ENCODE measurements around the gene TSPAN14. TPM values are rescaled to one million over a fixed set of nuclear protein-coding genes. Genes with fewer than 3 reads are reported as not detected.

The TSPAN14 gene
- total RNA-seq, 1 experiment from 2014 or later, result 46.9 TPM

DNA sequence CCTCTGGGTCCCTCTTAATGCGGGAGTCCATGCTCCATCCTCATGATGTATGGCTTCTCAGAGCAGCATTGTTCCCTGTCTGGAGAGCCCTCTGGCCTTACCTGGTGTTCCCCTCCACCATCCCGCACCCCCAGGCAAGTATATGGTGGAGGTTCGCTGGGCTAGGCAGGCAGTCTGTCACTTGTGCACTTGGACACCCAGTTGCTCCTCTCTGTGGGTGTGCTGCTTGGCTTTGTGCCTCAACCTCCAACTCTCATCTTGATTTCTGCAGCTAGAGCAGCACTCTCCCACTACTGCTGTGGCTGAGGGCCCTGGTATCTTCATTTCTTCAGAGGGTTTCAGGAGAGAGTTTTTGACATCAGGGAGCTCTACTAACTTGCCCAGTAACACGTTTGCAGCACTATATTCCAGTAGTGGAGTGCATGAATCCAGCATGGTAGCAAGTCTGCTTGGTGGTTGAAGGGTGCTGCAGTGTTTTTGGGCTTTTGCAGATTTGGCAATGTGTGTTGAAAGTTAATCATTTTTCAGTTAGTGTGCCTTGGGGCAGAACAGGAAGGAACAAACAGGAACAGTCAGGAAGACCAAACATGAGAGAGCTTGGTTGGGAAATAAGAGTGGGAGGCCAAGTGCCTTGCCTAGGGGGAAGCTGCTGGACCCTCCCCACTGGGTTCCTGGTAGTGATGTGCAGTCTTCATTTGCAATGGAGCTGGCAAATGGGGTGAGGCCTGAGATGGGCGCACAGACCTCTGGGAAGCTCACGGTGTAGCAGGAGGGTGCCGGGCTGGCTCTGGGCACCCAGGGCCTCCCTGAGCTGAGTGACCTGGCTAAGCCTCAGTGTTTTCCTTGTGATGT lies 37.4 kb downstream of the TSPAN14 start:
- TF ChIP-seq, protein P1, sequence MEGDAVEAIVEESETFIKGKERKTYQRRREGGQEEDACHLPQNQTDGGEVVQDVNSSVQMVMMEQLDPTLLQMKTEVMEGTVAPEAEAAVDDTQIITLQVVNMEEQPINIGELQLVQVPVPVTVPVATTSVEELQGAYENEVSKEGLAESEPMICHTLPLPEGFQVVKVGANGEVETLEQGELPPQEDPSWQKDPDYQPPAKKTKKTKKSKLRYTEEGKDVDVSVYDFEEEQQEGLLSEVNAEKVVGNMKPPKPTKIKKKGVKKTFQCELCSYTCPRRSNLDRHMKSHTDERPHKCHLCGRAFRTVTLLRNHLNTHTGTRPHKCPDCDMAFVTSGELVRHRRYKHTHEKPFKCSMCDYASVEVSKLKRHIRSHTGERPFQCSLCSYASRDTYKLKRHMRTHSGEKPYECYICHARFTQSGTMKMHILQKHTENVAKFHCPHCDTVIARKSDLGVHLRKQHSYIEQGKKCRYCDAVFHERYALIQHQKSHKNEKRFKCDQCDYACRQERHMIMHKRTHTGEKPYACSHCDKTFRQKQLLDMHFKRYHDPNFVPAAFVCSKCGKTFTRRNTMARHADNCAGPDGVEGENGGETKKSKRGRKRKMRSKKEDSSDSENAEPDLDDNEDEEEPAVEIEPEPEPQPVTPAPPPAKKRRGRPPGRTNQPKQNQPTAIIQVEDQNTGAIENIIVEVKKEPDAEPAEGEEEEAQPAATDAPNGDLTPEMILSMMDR (IDR thresholded peaks at IDR 0.05; ENCODE audit: unreplicated experiment), result no peak
- H3K4me1 Mint-ChIP-seq (ENCODE audit: insufficient read depth, unreplicated experiment), result peaks cover 52% of the 10 kb centered on the region
- intact Hi-C loops (cut with micrococcal nuclease), result no loop called here
- peak; percentile 90 for DNase-seq (ENCODE audit: unreplicated experiment)
- ChIA-PET POLR2A (interaction anchor here (1.0 to 4.6 kb wide), 6 partner anchors 13 to 35 kb away, joined by 5 to 48 read pairs (median 9); no protein-coding TSS in a partner anchor), CTCF (interaction anchor here (2.1 to 7.4 kb wide), 4 partner anchors 13 to 47 kb away, joined by 10 to 36 read pairs (median 18); no protein-coding TSS in a partner anchor)
- no peaks in the 10 kb centered on the region for H3K9me3 Mint-ChIP-seq (ENCODE audit: unreplicated experiment)
- H3K27ac Mint-ChIP-seq (ENCODE audit: low read depth, unreplicated experiment), result no peak overlapping the region
- BruUV-seq (replicated peaks), result no TSS peak
- peaks cover 51% of the 10 kb centered on the region for H3K36me3 Mint-ChIP-seq (ENCODE audit: insufficient read depth, unreplicated experiment)
- H3K27me3 Mint-ChIP-seq (ENCODE audit: insufficient read depth, unreplicated experiment), result no peaks in the 10 kb centered on the region
- H3K4me3 Mint-ChIP-seq (ENCODE audit: unreplicated experiment), result no peak overlapping the region

DNA sequence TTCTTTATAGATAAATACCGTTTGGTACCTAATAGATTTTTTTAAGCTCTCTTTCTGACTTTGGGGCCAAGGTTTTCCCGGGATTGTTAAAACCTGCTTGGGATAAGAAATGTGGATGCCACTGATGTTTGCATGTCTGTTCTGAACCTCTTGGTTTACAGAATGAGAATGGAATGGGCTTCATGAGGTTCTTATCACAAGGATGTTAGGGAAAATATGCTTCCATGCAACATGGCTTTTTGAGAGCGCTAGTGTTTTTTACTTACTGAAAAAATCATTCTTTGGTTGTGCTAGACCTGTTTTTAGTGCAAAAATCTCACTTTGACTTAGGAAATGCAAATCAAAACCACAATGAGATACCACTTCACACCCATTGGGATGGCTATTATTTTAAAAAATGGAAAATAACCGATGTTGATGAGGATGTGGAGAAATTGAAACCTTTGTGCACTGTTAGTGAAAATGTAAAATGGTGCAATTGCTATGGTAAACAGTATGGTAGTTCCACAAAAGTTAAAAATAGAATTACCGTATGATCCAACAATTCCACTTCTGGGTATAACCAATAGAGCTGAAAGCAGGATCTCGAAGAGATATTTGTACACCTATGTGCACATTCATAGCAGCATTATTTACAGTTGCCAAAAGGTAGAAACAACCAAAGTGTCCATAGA lies 38.9 kb downstream of the TSPAN14 start:
- Mint-ChIP-seq H3K27ac (ENCODE audit: low read depth, unreplicated experiment) (peak overlapping the region; percentile 1), H3K27me3 (ENCODE audit: insufficient read depth, unreplicated experiment) (no peaks in the 10 kb centered on the region), H3K4me1 (ENCODE audit: insufficient read depth, unreplicated experiment) (peaks cover 63% of the 10 kb centered on the region), H3K36me3 (ENCODE audit: insufficient read depth, unreplicated experiment) (peaks cover 51% of the 10 kb centered on the region), H3K4me3 (ENCODE audit: unreplicated experiment) (no peak overlapping the region), H3K9me3 (ENCODE audit: unreplicated experiment) (no peaks in the 10 kb centered on the region)
- TSS peak; percentile 18 for BruUV-seq (replicated peaks)
- TF ChIP-seq, protein P1 (IDR thresholded peaks at IDR 0.05; ENCODE audit: unreplicated experiment), result no peak
- intact Hi-C loops (cut with micrococcal nuclease), result no loop called here
- DNase-seq (ENCODE audit: unreplicated experiment), result no peak
- ChIA-PET CTCF (interaction anchor here (0.6 to 7.4 kb wide), 9 partner anchors 11 to 237 kb away, joined by 3 to 36 read pairs (median 4); no protein-coding TSS in a partner anchor), POLR2A (interaction anchor here (0.6 to 4.6 kb wide), 6 partner anchors 13 to 105 kb away, joined by 3 to 48 read pairs (median 8); no protein-coding TSS in a partner anchor)

DNA sequence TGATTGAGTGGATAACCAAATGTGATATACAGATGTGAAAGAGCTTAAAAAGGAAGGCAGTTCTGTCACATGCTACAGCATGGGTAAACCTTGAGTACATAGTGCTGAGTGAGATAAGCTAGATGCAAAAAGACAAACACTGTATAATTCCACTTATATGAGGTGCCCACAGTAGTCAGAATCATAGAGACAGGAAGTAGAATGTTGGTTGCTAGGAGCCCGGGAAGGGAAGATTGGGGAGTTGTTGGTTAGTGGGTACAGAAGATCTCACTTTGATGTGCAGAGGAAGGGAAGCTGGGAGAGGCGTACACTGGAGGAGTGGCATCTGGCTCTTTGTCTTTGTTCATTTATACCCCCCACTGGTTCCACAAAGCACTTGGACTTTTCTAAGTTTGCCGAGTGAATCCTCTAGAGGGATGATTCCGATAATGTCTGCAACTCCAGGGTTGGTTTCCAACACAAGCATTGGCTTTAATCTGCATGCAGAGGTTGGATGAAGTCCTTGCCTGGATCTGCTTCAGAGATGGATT lies 39.5 kb downstream of the TSPAN14 start:
- no peaks in the 10 kb centered on the region for H3K9me3 Mint-ChIP-seq (ENCODE audit: unreplicated experiment)
- ChIA-PET POLR2A (interaction anchor here (0.6 to 4.6 kb wide), 6 partner anchors 10 to 106 kb away, joined by 3 to 48 read pairs (median 4); no protein-coding TSS in a partner anchor), CTCF (interaction anchor here (0.7 to 3.8 kb wide), 5 partner anchors 11 to 50 kb away, joined by 3 to 27 read pairs (median 4); no protein-coding TSS in a partner anchor)
- no peak overlapping the region for H3K4me3 Mint-ChIP-seq (ENCODE audit: unreplicated experiment)
- TF ChIP-seq, protein P1 (IDR thresholded peaks at IDR 0.05; ENCODE audit: unreplicated experiment), result no peak
- H3K27me3 Mint-ChIP-seq (ENCODE audit: insufficient read depth, unreplicated experiment), result no peaks in the 10 kb centered on the region
- BruUV-seq (replicated peaks), result no TSS peak
- H3K27ac Mint-ChIP-seq (ENCODE audit: low read depth, unreplicated experiment), result peak overlapping the region; percentile 1
- H3K36me3 Mint-ChIP-seq (ENCODE audit: insufficient read depth, unreplicated experiment), result peaks cover 51% of the 10 kb centered on the region
- no peak for DNase-seq (ENCODE audit: unreplicated experiment)
- intact Hi-C loops (cut with micrococcal nuclease), result no loop called here
- H3K4me1 Mint-ChIP-seq (ENCODE audit: insufficient read depth, unreplicated experiment), result peaks cover 69% of the 10 kb centered on the region
